ENCODE measurements around the gene SUSD2.
"Not testable (repeated sequence)": the region's sequence is repeated elsewhere in the genome, so short reads cannot be mapped to it uniquely, and the experiment has no call there.

Gene SUSD2

GRCh38 chr22:24190596-24191208 is 9.4 kb downstream of the SUSD2 start:
- no peak for DNase-seq

GRCh38 chr22:24191381-24191841 is 10.1 kb downstream of the SUSD2 start:
- DNase-seq: no peak

- DNase-seq: no peak
Measured at GRCh38 chr22:24191893-24192292, 10.6 kb downstream of the SUSD2 start.

- DNase-seq: no peak
Measured at GRCh38 chr22:24198682-24199052, 17.4 kb downstream of the SUSD2 start.

GRCh38 chr22:24200619-24201212 is 19.4 kb downstream of the SUSD2 start:
- no peak for DNase-seq

- DNase-seq: no peak
Measured at GRCh38 chr22:24201681-24202614, 20.7 kb downstream of the SUSD2 start.

- not testable (repeated sequence) for DNase-seq
Measured at GRCh38 chr22:24203856-24204255, 22.6 kb downstream of the SUSD2 start.

GRCh38 chr22:24205438-24206195 is 24.3 kb downstream of the SUSD2 start:
- DNase-seq: no peak

- DNase-seq: not testable (repeated sequence)
Measured at GRCh38 chr22:24206460-24207263, 25.4 kb downstream of the SUSD2 start.

GRCh38 chr22:24207264-24208011 is 26.2 kb downstream of the SUSD2 start:
- no peak for DNase-seq

GRCh38 chr22:24208012-24208749 is 26.9 kb downstream of the SUSD2 start:
- no peak for DNase-seq

- no peak for DNase-seq
Measured at GRCh38 chr22:24209016-24209415, 27.7 kb downstream of the SUSD2 start.

- no peak for DNase-seq
Measured at GRCh38 chr22:24209687-24210086, 28.4 kb downstream of the SUSD2 start.

GRCh38 chr22:24210409-24210808 is 29.1 kb downstream of the SUSD2 start:
- not testable (repeated sequence) for DNase-seq

- DNase-seq: not testable (repeated sequence)
Measured at GRCh38 chr22:24211716-24212115, 30.4 kb downstream of the SUSD2 start.

- DNase-seq: not testable (repeated sequence)
Measured at GRCh38 chr22:24213111-24213510, 31.8 kb downstream of the SUSD2 start.

- DNase-seq: no peak
Measured at GRCh38 chr22:24214467-24215285, 33.4 kb downstream of the SUSD2 start.

GRCh38 chr22:24216541-24217209 is 35.4 kb downstream of the SUSD2 start:
- no peak for DNase-seq

GRCh38 chr22:24217384-24217783 is 36.1 kb downstream of the SUSD2 start:
- DNase-seq: no peak

All from activated naive CD4-positive, alpha-beta T cell treated with Interleukin-2 at 50 U/mL for 16 hours (primary cell).